Measurements from ENCODE around the gene TIMM22.

The TIMM22 gene

DNA sequence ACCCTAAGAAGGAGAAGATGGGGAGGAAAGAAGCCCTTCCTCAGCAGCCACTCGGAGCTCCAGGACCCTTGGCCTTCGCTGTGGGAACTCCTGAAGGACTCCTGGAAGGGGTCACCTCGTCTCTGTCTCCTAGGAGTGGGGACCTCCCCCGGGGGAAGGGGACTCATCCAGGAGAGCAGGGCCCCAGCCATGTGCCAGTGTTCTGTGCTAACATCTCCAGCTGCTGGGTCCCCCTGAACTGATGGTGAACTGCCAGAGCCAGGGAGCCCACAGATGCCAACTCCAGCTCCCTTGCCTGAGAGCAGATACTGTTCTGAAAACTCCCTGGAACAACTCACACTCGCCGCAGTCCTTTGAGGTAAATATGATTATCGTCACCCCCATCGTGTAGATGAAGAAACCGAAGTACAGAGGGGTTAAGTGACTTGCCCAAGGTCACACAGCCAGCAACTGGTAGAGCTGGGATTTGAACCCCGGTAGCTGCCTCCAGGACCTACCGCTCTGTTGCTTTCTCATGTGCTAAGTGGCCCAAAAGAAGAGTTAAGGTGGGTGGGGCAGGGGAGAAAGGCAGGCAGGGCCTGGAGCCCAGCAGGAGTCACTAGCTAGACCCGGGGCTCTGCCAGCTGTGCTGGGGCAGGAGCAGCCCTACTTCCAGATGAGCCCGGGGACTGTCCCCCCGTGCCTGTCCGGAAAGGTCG is 10.5 kb downstream of the TIMM22 start:
- TF ChIP-seq, protein P1, sequence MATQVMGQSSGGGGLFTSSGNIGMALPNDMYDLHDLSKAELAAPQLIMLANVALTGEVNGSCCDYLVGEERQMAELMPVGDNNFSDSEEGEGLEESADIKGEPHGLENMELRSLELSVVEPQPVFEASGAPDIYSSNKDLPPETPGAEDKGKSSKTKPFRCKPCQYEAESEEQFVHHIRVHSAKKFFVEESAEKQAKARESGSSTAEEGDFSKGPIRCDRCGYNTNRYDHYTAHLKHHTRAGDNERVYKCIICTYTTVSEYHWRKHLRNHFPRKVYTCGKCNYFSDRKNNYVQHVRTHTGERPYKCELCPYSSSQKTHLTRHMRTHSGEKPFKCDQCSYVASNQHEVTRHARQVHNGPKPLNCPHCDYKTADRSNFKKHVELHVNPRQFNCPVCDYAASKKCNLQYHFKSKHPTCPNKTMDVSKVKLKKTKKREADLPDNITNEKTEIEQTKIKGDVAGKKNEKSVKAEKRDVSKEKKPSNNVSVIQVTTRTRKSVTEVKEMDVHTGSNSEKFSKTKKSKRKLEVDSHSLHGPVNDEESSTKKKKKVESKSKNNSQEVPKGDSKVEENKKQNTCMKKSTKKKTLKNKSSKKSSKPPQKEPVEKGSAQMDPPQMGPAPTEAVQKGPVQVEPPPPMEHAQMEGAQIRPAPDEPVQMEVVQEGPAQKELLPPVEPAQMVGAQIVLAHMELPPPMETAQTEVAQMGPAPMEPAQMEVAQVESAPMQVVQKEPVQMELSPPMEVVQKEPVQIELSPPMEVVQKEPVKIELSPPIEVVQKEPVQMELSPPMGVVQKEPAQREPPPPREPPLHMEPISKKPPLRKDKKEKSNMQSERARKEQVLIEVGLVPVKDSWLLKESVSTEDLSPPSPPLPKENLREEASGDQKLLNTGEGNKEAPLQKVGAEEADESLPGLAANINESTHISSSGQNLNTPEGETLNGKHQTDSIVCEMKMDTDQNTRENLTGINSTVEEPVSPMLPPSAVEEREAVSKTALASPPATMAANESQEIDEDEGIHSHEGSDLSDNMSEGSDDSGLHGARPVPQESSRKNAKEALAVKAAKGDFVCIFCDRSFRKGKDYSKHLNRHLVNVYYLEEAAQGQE (IDR thresholded peaks at IDR 0.05; ENCODE audit: insufficient read depth in 1 of 2, low read depth in 2 of 2, low read length in 2 of 2) = no peak
- no peak for TF ChIP-seq POLR2AphosphoS5 (IDR thresholded peaks at IDR 0.05; ENCODE audit: low read depth, low read length)
- TF ChIP-seq FOXP2 (optimal IDR thresholded peaks at IDR 0.05; ENCODE audit: borderline replicate concordance, extremely low read depth, extremely low read length, insufficient read depth) = no peak
- no peak for TF ChIP-seq SIN3A (IDR thresholded peaks at IDR 0.05; ENCODE audit: borderline replicate concordance, insufficient read depth, low read length)
- TF ChIP-seq TAF1 (IDR thresholded peaks at IDR 0.05; ENCODE audit: borderline replicate concordance, insufficient read depth, low read length) = no peak

DNA sequence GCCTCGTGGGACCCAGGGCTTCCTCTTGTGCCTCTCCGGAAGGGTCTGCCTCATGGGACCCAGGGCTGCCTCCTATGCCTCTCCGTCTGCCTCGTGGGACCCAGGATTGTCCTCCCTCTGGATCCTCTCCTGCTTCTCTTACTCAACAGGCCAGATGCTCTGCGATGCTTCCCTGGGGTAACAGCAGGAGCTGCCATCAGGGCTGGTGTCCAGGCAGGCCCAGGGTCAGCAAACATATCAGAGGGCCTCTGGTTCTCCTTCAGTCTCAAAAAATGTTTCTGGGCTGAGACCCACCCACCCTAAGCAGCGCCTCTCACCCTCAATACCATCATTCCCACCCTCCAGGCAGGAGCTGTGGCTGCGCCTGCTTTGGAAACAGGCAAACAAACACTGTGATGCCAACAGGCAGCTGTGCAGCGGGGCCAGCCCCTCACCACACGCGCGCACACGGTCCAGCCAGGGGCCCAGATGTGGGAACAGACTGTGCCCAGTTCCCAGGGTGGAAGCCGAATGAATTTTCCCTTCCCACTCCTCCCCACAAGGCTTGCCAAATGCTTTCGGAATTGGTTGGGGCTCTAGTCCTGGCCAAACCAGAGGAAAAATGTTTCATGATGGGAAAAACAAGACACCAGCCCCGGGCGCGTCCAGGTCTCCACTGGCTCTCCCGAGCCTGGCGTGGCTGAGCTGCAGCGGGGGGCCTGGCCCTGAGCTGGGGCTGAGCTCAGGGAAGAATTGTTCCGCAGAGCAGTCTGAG is 11.3 kb downstream of the TIMM22 start:
- TF ChIP-seq FOXP2 (optimal IDR thresholded peaks at IDR 0.05; ENCODE audit: borderline replicate concordance, extremely low read depth, extremely low read length, insufficient read depth) (no peak), TAF1 (IDR thresholded peaks at IDR 0.05; ENCODE audit: borderline replicate concordance, insufficient read depth, low read length) (no peak), POLR2AphosphoS5 (IDR thresholded peaks at IDR 0.05; ENCODE audit: low read depth, low read length) (no peak), SIN3A (IDR thresholded peaks at IDR 0.05; ENCODE audit: borderline replicate concordance, insufficient read depth, low read length) (no peak)
- TF ChIP-seq, protein P1 (IDR thresholded peaks at IDR 0.05; ENCODE audit: insufficient read depth in 1 of 2, low read depth in 2 of 2, low read length in 2 of 2) = no peak

DNA sequence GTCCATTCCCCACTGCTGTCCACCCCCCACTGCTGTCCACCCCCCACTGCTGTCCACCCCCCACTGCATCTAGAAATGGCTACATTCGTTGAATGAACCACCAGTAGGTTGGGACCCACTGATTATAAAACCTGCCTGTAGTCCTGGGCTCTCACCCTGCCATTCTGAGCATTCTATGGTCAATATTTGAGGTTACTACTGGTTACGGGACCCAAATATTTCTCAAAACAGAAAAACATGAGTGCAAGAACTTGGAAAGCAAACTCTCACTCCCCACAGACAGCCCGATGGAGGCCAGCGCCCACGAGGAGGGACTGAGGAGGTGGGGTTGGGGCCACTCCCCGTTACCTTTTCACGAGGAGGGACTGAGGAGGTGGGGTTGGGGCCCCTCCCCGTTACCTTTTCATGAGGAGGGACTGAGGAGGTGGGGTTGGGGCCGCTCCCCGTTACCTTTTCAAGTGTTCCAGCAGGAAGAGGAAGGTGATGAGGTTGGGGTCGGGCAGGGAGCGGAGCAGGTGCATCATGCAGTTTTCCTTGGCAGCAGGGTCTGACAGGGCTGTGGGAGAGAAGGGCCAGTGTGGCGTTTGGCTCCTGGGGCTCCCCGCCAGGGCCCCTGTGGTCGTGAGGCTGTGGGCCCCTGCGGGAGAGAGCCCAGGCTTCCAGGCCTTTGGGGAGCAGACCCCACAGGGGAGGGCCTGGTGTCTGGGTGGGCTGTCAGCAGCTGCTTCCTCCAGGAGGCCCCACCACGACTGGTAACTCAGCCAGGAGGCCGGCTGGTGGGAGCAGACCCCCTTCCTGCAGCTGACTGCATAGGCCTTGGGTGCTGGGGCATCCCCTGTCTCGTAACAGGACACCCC is 12.5 kb downstream of the TIMM22 start:
- no peak for TF ChIP-seq SIN3A (IDR thresholded peaks at IDR 0.05; ENCODE audit: borderline replicate concordance, insufficient read depth, low read length)
- TF ChIP-seq TAF1 (IDR thresholded peaks at IDR 0.05; ENCODE audit: borderline replicate concordance, insufficient read depth, low read length) = no peak
- no peak for TF ChIP-seq FOXP2 (optimal IDR thresholded peaks at IDR 0.05; ENCODE audit: borderline replicate concordance, extremely low read depth, extremely low read length, insufficient read depth)
- no peak for TF ChIP-seq POLR2AphosphoS5 (IDR thresholded peaks at IDR 0.05; ENCODE audit: low read depth, low read length)
- TF ChIP-seq, protein P1 (IDR thresholded peaks at IDR 0.05; ENCODE audit: insufficient read depth in 1 of 2, low read depth in 2 of 2, low read length in 2 of 2) = no peak

DNA sequence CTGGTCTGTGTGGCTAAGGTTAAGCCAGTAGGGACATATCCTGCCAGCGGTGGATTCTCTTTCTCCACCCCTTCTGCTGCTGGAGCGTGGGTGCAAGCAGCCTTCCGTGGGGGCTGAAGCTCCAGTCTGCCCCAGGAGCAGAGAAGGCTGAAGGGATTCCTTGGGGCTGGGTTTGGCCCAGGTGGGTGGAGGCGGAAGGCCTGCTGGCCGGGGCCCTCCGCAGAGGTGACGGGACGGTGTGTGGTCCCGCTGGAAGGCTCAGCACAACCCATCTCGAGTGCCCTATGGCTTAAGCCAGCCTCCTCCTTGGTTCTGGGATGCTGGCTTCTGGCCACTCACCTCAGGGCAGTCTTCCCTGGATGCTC is 13.1 kb downstream of the TIMM22 start:
- TF ChIP-seq FOXP2 (optimal IDR thresholded peaks at IDR 0.05; ENCODE audit: borderline replicate concordance, extremely low read depth, extremely low read length, insufficient read depth) (no peak), TAF1 (IDR thresholded peaks at IDR 0.05; ENCODE audit: borderline replicate concordance, insufficient read depth, low read length) (no peak), POLR2AphosphoS5 (IDR thresholded peaks at IDR 0.05; ENCODE audit: low read depth, low read length) (no peak), SIN3A (IDR thresholded peaks at IDR 0.05; ENCODE audit: borderline replicate concordance, insufficient read depth, low read length) (no peak)
- TF ChIP-seq, protein P1 (IDR thresholded peaks at IDR 0.05; ENCODE audit: insufficient read depth in 1 of 2, low read depth in 2 of 2, low read length in 2 of 2) = no peak
